OCI-LY7 (cell line): Measurements from ENCODE around the gene VRTN.

ENCODE experiments used
- CTCF ChIP-seq: fragments of 200-600 bp; sonication (generic); conservative IDR thresholded peaks from 2 replicates; pipeline ENCODE4 v1.5.1; 2014; ENCODE audit warnings: mild to moderate bottlenecking, antibody characterized with exemption, low read length, moderate library complexity, mixed read lengths
- EZH2phosphoT487 ChIP-seq: fragments of 200-600 bp; sonication (generic); IDR thresholded peaks from 2 replicates; pipeline ENCODE4 v1.6.1; 2018; ENCODE audit warnings: low read depth, borderline replicate concordance, mild to moderate bottlenecking, mixed run types, antibody characterized with exemption, low read length, moderate library complexity, mixed read lengths

GRCh38 chr14:74395094-74395493, 46.8 kb downstream of the VRTN start:
- TF ChIP-seq CTCF (no peak), EZH2phosphoT487 (no peak)
